Limb (tissue), 2 donors: Measurements from ENCODE around the gene CRK.
A peak's percentile ranks its signal among the peaks of the same experiment; 100 is the strongest.
"Not testable (repeated sequence)": the region's sequence is repeated elsewhere in the genome, so short reads cannot be mapped to it uniquely, and the experiment has no call there.

ENCODE experiments used
- DNase-seq, 2 donors: peaks; one replicate each; pipeline ENCODE4 v3.0.0-alpha.2; 2016; ENCODE audit errors: extremely low spot score in 2 of 2

The CRK gene

GRCh38 chr17:1467898-1468492 is 12.0 kb upstream of the CRK start:
- no peak for DNase-seq

- no peak for DNase-seq
These were observed 11.2 kb upstream of the CRK start for GRCh38 chr17:1467258-1467657.

GRCh38 chr17:1464186-1464585 is 8.2 kb upstream of the CRK start:
- DNase-seq, result no peak

GRCh38 chr17:1462164-1463112 is 6.4 kb upstream of the CRK start:
- no peak for DNase-seq

- no peak for DNase-seq
These were observed 5.3 kb upstream of the CRK start for GRCh38 chr17:1461198-1461944.

GRCh38 chr17:1460233-1460632 is 4.2 kb upstream of the CRK start:
- DNase-seq, result no peak

GRCh38 chr17:1455291-1455796 is 688 bp downstream of the CRK start:
- peak; percentile 49 to 72 for DNase-seq

- no peak for DNase-seq
These were observed 1.5 kb downstream of the CRK start for GRCh38 chr17:1454541-1454940.

GRCh38 chr17:1453694-1454093 is 2.3 kb downstream of the CRK start:
- DNase-seq, result not testable (repeated sequence)

- no peak for DNase-seq
These were observed 3.2 kb downstream of the CRK start for GRCh38 chr17:1452836-1453235.

- not testable (repeated sequence) for DNase-seq
These were observed 5.8 kb downstream of the CRK start for GRCh38 chr17:1450261-1450660.

GRCh38 chr17:1449412-1449967 is 6.5 kb downstream of the CRK start:
- DNase-seq, result no peak

- DNase-seq, result no peak
These were observed 9.0 kb downstream of the CRK start for GRCh38 chr17:1447052-1447451.

- no peak for DNase-seq
These were observed 9.8 kb downstream of the CRK start for GRCh38 chr17:1446201-1446600.

- DNase-seq, result not testable (repeated sequence)
These were observed 10.3 kb downstream of the CRK start for GRCh38 chr17:1445695-1446094.

GRCh38 chr17:1442721-1443120 is 13.3 kb downstream of the CRK start:
- DNase-seq, result not testable (repeated sequence)

GRCh38 chr17:1442187-1442586 is 13.8 kb downstream of the CRK start:
- no peak for DNase-seq

- no peak for DNase-seq
These were observed 15.1 kb downstream of the CRK start for GRCh38 chr17:1440921-1441320.

- DNase-seq, result no peak
These were observed 17.4 kb downstream of the CRK start for GRCh38 chr17:1438593-1439083.

- no peak for DNase-seq
These were observed 20.7 kb downstream of the CRK start for GRCh38 chr17:1435326-1435725.

- DNase-seq, result no peak
These were observed 21.9 kb downstream of the CRK start for GRCh38 chr17:1434150-1434549.
